ENCODE data around the gene LPCAT2. TPM values are rescaled to one million over a fixed set of nuclear protein-coding genes. Genes with fewer than 3 reads are reported as not detected.

The LPCAT2 gene
- total RNA-seq, 1 experiment from 2014 or later, result 62.1 TPM

DNA sequence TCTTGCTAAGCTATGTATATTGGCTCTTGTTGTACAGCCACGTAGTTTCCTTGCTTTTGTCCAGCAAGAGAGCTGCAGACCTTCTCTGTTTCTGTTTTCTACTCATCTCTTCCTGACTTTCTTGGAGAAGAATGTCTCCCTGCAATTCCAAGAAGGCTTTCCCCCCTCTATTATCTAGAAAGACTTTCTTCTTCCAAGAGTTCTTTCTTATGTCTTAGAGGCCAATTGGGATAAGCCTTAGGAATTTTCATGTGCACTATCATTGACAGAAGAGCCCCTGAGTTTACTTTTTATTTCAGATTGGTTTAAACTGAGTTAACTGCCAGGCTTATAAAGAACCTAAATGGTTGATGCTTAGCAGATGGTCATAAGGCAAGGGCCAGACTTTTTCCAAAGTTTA is 66.6 kb downstream of the LPCAT2 start:
- no peaks in the 10 kb centered on the region for H3K4me1 ChIP-seq (ENCODE audit: control insufficient read depth, insufficient read depth, low read length)
- no peak for DNase-seq (ENCODE audit: low read depth, low spot score)
- H3K27ac ChIP-seq (ENCODE audit: low read length), result no peak overlapping the region
- no TSS peak for BruUV-seq (replicated peaks)
- H3K27me3 ChIP-seq (ENCODE audit: control insufficient read depth, insufficient read depth, low read length), result no peaks in the 10 kb centered on the region
- intact Hi-C loops (cut with micrococcal nuclease; ENCODE audit: unreplicated experiment) (no loop called here), in situ Hi-C loops (cut with HindIII; ENCODE audit: low pct_unique_long_range_greater_than_20kb, low sequenced_read_pairs) (no loop called here)
- no peak overlapping the region for H3K4me3 ChIP-seq (ENCODE audit: low read depth in 2 of 2, low read length in 2 of 2)
- TF ChIP-seq, protein P1, sequence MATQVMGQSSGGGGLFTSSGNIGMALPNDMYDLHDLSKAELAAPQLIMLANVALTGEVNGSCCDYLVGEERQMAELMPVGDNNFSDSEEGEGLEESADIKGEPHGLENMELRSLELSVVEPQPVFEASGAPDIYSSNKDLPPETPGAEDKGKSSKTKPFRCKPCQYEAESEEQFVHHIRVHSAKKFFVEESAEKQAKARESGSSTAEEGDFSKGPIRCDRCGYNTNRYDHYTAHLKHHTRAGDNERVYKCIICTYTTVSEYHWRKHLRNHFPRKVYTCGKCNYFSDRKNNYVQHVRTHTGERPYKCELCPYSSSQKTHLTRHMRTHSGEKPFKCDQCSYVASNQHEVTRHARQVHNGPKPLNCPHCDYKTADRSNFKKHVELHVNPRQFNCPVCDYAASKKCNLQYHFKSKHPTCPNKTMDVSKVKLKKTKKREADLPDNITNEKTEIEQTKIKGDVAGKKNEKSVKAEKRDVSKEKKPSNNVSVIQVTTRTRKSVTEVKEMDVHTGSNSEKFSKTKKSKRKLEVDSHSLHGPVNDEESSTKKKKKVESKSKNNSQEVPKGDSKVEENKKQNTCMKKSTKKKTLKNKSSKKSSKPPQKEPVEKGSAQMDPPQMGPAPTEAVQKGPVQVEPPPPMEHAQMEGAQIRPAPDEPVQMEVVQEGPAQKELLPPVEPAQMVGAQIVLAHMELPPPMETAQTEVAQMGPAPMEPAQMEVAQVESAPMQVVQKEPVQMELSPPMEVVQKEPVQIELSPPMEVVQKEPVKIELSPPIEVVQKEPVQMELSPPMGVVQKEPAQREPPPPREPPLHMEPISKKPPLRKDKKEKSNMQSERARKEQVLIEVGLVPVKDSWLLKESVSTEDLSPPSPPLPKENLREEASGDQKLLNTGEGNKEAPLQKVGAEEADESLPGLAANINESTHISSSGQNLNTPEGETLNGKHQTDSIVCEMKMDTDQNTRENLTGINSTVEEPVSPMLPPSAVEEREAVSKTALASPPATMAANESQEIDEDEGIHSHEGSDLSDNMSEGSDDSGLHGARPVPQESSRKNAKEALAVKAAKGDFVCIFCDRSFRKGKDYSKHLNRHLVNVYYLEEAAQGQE (IDR thresholded peaks at IDR 0.05; ENCODE audit: insufficient read depth in 1 of 2, low read depth in 2 of 2, low read length in 1 of 2), result no peak
- TF ChIP-seq, protein P2, sequence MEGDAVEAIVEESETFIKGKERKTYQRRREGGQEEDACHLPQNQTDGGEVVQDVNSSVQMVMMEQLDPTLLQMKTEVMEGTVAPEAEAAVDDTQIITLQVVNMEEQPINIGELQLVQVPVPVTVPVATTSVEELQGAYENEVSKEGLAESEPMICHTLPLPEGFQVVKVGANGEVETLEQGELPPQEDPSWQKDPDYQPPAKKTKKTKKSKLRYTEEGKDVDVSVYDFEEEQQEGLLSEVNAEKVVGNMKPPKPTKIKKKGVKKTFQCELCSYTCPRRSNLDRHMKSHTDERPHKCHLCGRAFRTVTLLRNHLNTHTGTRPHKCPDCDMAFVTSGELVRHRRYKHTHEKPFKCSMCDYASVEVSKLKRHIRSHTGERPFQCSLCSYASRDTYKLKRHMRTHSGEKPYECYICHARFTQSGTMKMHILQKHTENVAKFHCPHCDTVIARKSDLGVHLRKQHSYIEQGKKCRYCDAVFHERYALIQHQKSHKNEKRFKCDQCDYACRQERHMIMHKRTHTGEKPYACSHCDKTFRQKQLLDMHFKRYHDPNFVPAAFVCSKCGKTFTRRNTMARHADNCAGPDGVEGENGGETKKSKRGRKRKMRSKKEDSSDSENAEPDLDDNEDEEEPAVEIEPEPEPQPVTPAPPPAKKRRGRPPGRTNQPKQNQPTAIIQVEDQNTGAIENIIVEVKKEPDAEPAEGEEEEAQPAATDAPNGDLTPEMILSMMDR (IDR thresholded peaks at IDR 0.05), result no peak
- no peak for ATAC-seq
- H3K36me3 ChIP-seq (ENCODE audit: control insufficient read depth, insufficient read depth, low read length), result peaks cover 13% of the 10 kb centered on the region
- ChIA-PET CTCF (no interaction called here), POLR2A (no interaction called here)
- no peaks in the 10 kb centered on the region for H3K9me3 ChIP-seq (ENCODE audit: control insufficient read depth, insufficient read depth, low read depth, low read length)

DNA sequence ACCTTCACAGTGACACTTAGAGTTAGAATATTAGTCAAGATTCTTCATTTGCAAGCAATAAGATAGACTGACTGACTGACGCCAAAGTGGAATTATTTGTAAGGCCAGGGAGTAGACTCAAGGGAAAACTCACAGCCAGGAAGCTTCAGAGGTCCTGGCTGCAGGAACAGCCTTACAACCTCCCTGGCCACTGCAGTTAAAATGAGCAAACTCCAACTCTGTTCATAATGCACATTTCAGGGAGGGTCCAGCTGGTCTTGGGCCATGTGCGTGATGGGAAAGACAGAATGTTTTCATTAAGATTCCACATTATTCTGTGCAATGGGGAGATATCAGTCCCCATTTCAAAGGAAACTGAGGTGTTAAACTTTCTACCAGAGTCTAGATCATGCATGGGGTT is 67.5 kb downstream of the LPCAT2 start:
- DNase-seq (ENCODE audit: low read depth, low spot score) (no peak), ATAC-seq (no peak)
- Histone ChIP-seq H3K9me3 (ENCODE audit: control insufficient read depth, insufficient read depth, low read depth, low read length) (no peaks in the 10 kb centered on the region), H3K4me1 (ENCODE audit: control insufficient read depth, insufficient read depth, low read length) (no peaks in the 10 kb centered on the region), H3K4me3 (ENCODE audit: low read depth in 2 of 2, low read length in 2 of 2) (no peak overlapping the region), H3K36me3 (ENCODE audit: control insufficient read depth, insufficient read depth, low read length) (peaks cover 13% of the 10 kb centered on the region), H3K27me3 (ENCODE audit: control insufficient read depth, insufficient read depth, low read length) (no peaks in the 10 kb centered on the region), H3K27ac (ENCODE audit: low read length) (no peak overlapping the region)
- TF ChIP-seq, protein P2 (IDR thresholded peaks at IDR 0.05), result no peak
- TF ChIP-seq SIN3A (IDR thresholded peaks at IDR 0.05; ENCODE audit: borderline replicate concordance, insufficient read depth, low read depth, low read length) (no peak), POLR2AphosphoS5 (IDR thresholded peaks at IDR 0.05; ENCODE audit: low read depth, low read length) (no peak), TCF7L2 (IDR thresholded peaks at IDR 0.05; ENCODE audit: low read depth, low read length) (no peak)
- TF ChIP-seq, protein P1 (IDR thresholded peaks at IDR 0.05; ENCODE audit: insufficient read depth in 1 of 2, low read depth in 2 of 2, low read length in 1 of 2), result no peak
- in situ Hi-C loops (cut with HindIII; ENCODE audit: low pct_unique_long_range_greater_than_20kb, low sequenced_read_pairs) (no loop called here), intact Hi-C loops (cut with micrococcal nuclease; ENCODE audit: unreplicated experiment) (no loop called here)
- BruUV-seq (replicated peaks), result no TSS peak
- ChIA-PET CTCF (no interaction called here), POLR2A (no interaction called here)

All from Panc1 (cell line).